HG02973 (cell line): ENCODE results near the gene MCAM.

Source experiments
- ATAC-seq: cut with Tn5 transposase; IDR thresholded peaks from one replicate; pipeline ENCODE4 v1.9.1; 2021; ENCODE audit warnings: moderate library complexity; ENCODE audit not compliant: unreplicated experiment

MCAM gene

GRCh38 chr11:119316729-119317591 is at the start of gene MCAM:
MCAM (minus strand) TSS chr11:119317130; CDS start chr11:119317101, 29 bp downstream.
- ATAC-seq = no peak

DNA sequence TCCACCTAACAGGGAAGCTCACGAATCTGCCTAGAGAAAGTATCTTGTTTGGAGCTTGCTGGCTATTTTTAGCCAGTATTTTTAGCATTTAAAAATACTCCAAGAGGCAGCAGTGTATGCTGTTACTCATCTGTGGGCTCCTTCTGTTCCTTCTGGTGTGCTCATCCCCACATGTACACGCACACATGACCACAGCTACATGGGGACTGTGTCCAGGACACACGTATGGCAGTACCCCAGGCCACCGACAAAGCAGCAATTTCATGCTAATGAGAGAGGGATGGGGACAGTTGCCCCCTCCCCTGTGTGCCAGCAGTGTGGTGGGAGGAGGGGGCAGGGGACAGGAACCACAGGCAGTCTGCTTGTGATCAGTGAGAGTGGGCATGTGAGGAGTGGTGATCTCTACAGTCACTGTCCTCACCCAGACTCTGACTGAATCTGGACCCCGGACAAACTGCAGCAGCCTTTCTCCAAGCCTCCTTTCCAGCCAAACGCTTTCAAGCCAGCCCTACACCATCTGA is 48.2 kb upstream of the MCAM start:
- no peak for ATAC-seq

- ATAC-seq = no peak
Observed at GRCh38 chr11:119363851-119364590, 47.1 kb upstream of the MCAM start.

DNA sequence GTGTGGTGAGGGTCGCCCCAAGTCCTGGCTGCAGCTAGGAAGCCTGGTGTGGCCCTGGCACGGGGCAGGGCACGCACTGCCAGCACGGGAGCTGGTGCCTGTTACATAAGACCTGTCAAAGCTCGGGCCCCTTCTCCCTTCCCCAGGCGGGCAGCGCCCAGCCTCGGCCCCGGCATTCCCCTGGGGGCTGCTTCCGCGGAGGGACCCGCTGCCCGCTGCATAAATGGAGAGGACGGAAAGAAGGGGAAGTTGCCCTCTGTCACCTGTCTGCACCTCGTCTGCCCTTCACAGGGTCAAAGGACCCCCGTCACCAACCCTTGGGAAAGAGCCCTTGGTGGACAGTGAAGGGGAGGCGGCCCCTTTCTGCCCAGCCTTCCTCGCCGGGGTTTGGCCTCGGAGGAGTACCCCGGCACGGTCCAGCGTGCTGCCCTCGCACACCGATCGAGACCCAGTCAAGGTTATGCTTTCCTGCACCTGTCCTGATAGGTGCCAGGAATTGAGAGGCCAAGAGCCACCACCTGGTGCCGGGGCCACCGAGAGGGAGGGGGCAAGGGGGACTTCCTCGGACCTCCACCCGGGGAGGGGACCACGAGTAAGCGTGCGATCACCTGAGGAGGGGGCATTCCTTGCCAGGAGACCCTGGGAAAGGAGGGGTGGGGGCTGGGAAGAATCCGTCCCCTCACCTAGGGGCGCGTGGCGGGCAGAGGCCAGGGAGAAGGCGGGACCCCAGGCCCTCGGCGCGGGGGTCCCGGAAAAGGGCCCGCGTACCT is 46.3 kb upstream of the MCAM start:
- ATAC-seq = no peak

GRCh38 chr11:119362741-119363080 is 45.8 kb upstream of the MCAM start:
- no peak for ATAC-seq

DNA sequence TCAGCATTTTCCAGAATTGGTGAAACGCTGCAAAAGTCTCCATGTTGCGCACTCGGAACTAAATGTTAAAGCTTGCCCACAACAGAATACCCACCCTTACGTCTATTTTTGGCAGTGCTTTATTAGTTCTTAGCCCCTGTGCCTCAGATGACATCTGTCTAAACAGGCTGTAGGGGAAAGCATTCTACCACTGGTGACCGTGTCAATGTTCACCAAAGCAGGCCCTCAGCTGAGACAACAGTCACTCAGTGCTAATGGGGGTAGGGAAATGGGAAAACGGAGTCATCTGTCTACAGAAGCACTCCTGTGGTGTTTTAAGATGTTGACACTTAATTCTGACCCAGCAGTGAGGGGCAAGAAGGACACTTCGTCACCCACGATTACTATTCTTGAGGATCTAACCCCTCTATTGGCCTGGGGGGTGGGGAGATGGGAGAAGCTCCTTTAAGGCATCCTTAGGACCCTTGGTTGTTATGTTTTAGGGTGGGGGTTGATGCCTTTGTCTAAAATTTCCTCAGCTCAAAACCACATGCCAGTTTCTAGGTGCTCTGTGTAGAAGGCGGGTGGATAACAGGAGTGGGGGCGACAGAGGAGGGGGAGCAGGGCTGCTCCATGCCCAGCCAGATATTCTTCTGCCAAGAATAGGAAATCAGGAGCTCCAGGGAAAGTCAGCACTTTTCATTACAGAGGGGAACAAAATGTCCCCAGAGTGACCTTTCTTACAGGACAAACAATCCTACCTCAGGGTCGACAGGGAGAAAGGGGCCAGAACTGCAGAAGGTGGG is 45.2 kb upstream of the MCAM start:
- no peak for ATAC-seq

DNA sequence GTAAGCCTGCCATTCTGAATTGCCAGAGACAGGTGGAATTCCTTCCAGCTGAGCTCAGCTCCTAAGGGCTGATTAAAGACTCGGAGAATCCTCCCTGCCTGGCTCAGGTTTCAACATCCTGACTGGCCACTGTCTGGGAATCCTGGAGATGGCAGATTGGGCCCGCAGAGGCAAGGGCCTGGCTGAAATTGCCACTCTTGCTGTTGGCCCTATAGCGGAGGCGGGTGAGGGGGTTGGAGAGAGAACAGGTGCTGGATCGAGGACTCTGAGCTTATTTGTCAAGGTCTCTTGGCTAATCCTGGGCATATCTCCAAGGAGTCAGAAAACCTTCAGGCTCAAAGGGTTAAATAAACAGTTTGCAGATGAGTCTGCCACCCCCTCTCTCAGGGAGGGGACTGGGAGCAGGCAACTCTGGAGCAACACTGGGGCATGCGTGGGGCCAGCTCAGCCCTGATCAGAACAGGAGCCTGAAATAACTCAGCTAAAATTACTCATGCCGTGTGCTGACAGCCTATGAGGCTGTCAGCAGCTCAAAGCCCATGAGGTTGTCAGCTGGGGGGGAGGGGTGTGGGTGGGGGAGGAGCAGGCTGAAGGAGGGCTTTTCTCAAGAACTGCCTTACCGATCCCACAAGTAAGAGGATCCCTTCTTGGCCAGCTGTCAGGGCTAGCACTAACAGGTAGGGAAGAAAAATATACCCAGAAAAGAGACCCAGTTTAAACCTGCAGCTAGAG is 44.3 kb upstream of the MCAM start:
- no peak for ATAC-seq

- ATAC-seq = no peak
Observed at GRCh38 chr11:119359365-119360214, 42.7 kb upstream of the MCAM start.

DNA sequence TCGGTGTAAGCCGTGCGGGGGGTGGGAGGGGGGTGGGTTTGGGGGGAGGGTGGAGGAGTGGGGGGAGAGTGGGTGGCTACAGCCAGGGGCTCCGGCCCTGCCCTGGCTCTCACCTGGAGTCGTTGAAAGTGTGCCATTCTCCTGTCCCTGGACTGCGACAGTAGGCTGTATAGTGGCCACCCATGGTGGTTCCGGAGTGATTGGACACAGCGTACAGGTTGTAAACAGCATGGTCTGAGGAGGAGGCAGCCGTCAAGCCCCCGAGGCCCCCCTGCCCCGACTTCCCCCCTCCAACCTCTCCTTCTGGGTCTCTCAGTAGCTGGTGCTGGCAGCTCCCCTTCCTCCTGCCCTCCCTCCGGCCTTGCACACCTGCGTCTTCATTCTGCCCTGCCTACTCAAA is 40.1 kb upstream of the MCAM start:
- ATAC-seq = no peak

DNA sequence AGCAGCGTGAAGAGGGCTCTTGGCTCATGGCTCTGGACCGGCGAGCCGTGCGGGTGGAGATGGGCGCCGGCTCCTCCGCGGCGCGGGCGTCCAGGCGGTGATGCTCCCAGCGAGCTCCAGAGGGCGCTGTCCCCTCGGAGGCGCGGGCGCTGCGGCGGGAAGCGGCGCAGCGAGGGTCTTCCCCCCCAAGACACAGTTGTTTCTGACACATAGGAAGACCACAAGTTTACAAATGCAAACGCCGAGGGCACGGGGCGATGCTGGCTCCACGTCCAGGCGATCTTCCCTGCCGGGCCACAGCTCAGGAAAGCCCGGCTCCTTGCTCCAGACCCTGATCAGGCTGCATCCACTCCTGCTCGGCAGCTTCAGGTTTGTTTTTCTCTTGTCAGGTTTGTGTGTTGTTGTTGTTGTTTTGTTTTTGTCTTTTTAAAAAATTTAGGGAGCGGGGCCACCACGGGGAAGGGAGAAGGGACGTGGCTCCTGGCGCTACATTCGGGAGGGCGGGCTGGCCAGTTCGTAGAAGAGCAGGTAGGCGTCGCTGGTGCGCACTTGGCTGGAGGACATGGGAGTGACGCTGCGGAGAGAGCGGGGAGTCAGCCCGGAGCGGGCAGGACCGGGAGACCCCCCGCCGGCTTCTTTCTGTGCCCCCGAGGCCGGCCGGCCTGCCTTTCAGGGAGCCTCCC is 39.6 kb upstream of the MCAM start:
- ATAC-seq = peak; percentile 68

GRCh38 chr11:119355091-119355843 is 38.3 kb upstream of the MCAM start:
- ATAC-seq = no peak

DNA sequence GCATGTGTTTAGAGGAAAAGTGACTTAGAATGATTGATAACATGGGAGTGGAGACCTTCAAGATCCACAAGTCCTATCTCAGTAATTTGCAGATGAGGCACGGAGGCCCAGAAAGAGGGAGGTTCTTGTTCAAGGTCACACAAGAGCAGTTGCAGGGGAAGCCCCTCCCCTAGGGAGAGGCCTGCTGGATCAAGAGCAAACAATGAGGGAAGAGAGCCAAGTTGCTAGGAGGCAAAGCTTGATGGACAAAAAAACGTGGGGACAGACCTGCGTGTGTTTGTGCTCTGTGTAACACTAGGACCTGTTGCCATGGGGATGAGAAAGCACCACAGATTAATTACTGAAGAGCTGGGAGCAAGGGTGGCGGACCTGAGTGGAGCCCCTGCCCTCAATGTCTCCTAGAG is 35.9 kb upstream of the MCAM start:
- ATAC-seq = no peak

GRCh38 chr11:119351232-119351631 is 34.3 kb upstream of the MCAM start:
- ATAC-seq = no peak

DNA sequence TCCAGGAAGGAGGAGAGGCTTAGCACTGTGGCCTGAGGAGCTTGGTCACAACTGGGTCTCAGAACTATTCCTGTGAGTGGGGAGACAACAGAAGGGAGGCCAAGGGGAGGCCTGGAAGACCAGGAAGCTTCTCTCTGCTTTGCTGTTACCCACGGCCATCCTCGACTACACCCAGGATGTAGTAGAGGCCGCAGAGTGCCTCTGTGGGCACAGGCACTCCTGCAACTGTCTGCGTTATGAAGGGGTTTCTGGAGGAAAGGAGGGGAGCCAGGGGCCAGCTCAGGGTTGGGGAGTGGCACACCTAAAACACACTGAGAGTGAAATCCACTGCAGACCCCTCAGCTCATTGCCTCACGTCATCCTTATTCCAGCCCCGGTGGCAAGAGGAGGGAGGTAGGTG is 33.4 kb upstream of the MCAM start:
- no peak for ATAC-seq

- ATAC-seq = no peak
Observed at GRCh38 chr11:119347940-119348605, 31.1 kb upstream of the MCAM start.

DNA sequence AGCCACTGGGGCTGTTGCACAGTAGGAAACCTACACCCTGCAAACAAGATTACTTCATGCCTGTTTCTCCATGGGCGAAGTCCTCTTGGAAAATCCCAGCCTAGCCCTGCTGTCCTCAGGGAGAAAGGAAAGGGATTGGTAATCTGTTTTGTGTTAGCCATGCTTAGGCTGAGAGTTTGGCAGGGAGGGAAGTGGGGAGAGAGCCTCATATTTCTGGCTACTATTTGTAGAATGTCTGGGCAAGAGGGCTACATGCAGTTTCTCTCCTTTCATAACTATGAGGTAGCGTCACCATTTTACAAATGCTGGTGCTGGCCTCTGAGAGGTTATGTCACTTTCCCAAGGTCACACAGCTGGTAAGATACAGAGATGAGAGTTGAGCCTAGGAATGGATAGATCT is 30.3 kb upstream of the MCAM start:
- ATAC-seq = no peak

GRCh38 chr11:119346605-119347004 is 29.7 kb upstream of the MCAM start, which contains the start of gene MFRP:
MFRP (minus strand) TSS chr11:119346705; CDS start chr11:119346513, 192 bp downstream.
- no peak for ATAC-seq
